Kidney epithelial cell (primary cell): Measurements from ENCODE around the gene COMP. TPM values are rescaled to one million over a fixed set of nuclear protein-coding genes. Genes with fewer than 3 reads are reported as not detected.

Experiments used
- DNase-seq: peaks from one replicate; pipeline ENCODE4 v3.0.0-alpha.2; 2010; ENCODE audit warnings: low read depth
- H3K27me3 ChIP-seq: 2 replicates; pipeline ENCODE4 v1.6.0; 2011; ENCODE audit warnings: low read length; ENCODE audit not compliant: control insufficient read depth, insufficient read depth
- H3K36me3 ChIP-seq: 2 replicates; pipeline ENCODE4 v1.5.1; 2011; ENCODE audit warnings: low read length; ENCODE audit not compliant: control insufficient read depth, insufficient read depth
- H3K4me3 ChIP-seq: 2 replicates; pipeline ENCODE4 v1.5.1; 2011; ENCODE audit warnings: low read depth, mild to moderate bottlenecking, control low read depth, low read length
- total RNA-seq: library from RNA; depleted of rRNA; stranded (reverse); fragments of >200 nt; gene quantifications from 2 replicates; pipeline ENCODE4 v1.2.3, GENCODE V29; 2015
- TF ChIP-seq, protein P1 (sequence below): IDR thresholded peaks from 2 replicates; pipeline ENCODE4 v1.5.1; 2011; ENCODE audit warnings: mild to moderate bottlenecking, moderate library complexity, low read length, control low read depth, inconsistent platforms; ENCODE audit not compliant: insufficient read depth, poor library complexity, severe bottlenecking

COMP gene
- total RNA-seq, 1 donor from 2014 or later: not detected

DNA sequence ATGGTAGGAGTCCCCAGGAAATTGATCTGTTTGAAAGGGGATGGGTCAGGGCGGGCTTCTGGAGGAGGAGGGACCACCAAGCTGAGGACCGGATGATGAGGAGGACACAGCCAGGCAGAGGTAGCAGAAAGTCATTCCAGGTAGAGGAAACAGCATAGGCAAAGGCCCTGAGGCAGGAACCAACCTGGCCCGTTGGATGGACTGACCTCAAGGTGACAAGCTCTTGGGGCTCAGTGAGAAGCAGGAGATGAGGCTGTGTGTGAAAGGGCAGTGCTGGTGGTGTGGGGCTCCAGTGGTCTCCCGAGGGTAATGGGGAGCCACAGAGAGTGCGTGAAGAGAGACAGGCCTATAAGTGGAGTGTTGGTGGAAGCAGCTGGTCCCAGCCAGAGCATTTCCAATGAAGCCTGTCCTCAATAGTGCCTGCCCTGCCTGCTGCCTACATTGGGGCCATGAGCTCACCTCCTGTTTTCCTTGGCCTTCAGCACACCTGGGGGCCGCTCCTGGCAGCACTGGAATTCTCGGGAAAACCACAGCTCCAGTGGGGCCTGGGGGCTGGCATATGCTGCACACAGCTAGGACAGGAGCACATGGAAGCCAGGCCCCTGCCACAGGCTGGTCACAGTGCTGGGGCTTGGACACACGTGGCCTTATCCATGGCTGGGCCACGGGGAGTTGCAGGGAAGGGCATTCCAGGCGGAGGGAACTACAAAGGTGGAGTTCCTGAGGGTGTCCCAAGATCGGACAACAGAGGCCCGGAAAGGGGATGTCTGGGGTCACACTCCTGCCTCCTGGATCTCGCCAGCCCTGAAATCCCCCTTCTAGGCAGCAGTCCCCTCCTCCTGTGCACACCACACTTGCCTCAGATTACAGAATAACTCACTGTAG, 2.3 kb upstream of the COMP start:
- DNase-seq: no peak
- peaks cover 68% of the 10 kb centered on the region for H3K27me3 ChIP-seq
- TF ChIP-seq, protein P1, sequence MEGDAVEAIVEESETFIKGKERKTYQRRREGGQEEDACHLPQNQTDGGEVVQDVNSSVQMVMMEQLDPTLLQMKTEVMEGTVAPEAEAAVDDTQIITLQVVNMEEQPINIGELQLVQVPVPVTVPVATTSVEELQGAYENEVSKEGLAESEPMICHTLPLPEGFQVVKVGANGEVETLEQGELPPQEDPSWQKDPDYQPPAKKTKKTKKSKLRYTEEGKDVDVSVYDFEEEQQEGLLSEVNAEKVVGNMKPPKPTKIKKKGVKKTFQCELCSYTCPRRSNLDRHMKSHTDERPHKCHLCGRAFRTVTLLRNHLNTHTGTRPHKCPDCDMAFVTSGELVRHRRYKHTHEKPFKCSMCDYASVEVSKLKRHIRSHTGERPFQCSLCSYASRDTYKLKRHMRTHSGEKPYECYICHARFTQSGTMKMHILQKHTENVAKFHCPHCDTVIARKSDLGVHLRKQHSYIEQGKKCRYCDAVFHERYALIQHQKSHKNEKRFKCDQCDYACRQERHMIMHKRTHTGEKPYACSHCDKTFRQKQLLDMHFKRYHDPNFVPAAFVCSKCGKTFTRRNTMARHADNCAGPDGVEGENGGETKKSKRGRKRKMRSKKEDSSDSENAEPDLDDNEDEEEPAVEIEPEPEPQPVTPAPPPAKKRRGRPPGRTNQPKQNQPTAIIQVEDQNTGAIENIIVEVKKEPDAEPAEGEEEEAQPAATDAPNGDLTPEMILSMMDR: no peak
- H3K4me3 ChIP-seq: no peak overlapping the region
- no peaks in the 10 kb centered on the region for H3K36me3 ChIP-seq

DNA sequence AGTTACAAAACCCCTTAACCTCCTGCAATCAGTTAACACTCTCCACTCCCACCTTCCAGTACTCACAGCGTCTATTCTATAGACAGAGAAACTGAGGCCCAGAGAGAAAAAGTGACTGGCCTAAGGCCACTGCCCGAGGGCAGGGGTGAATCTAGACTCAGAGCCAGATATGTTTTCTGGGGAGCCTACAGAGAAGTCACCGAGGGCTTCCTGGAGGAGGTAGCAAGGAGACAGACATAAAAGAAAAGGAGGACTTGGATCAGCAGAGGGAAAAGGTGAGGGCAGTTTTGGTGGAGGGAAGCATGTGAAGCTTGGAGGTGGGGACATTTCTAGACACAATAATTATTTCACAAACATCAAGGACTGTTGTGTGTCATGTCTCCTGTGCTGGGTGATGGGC, 1.6 kb upstream of the COMP start:
- TF ChIP-seq, protein P1: no peak
- Histone ChIP-seq H3K4me3 (no peak overlapping the region), H3K27me3 (peaks cover 68% of the 10 kb centered on the region), H3K36me3 (no peaks in the 10 kb centered on the region)
- no peak for DNase-seq

DNA sequence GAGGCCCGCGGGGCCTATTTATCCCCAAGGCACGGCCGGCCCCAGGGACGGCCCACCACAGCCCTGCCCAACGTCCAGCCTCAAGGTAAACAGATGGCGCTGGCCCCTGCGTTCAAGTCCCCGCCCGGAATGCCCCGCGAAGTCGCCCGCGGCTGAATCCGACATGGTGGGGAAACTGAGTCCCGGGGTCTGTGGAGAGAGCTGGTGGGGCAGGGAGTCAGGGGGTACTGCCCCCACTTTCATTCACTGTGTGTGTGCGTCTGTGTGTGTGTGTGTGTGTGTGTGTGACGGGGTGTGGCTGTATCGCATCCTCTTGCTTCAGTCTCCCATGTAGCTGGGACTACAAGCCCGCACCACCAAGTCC, 192 bp upstream of the COMP start:
- TF ChIP-seq, protein P1: no peak
- peaks cover 74% of the 10 kb centered on the region for H3K27me3 ChIP-seq
- H3K36me3 ChIP-seq: no peaks in the 10 kb centered on the region
- no peak overlapping the region for H3K4me3 ChIP-seq
- DNase-seq: no peak

DNA sequence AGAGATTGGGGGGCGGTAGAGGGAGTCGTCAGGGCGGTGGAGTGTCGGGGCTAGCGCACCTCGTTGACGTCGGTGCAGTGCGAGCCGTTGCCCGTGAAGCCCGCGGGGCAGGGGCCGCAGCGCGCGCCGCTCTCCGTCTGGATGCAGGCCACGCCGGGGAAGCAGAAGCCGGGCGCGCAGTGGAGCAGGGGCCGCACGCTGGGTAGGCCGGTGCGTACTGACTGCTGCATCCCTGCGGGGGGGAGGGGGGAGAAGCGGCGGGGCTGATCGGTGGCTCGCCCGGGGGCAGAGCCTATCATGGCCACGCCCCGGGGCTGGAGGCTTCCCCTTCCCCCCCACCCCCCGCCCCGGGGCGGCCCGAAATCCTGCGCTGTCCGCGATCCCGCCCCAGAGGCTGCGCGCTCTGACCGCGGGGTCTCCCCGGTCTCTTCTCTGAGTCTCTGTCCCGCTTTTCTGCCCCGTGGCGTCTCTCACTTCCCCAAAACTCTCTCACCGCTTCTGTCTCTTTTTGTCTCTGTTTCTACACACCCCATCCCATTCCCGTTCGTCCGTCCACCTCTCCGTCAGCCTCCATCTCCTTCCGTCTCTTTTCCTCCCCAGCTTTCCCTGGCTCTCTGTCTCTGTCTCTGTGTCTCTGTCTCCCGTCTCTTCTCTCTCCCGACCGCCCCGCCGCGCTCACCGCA, 1.1 kb downstream of the COMP start:
- no peak for DNase-seq
- Histone ChIP-seq H3K4me3 (no peak overlapping the region), H3K36me3 (no peaks in the 10 kb centered on the region), H3K27me3 (peaks cover 74% of the 10 kb centered on the region)
- TF ChIP-seq, protein P1: no peak

DNA sequence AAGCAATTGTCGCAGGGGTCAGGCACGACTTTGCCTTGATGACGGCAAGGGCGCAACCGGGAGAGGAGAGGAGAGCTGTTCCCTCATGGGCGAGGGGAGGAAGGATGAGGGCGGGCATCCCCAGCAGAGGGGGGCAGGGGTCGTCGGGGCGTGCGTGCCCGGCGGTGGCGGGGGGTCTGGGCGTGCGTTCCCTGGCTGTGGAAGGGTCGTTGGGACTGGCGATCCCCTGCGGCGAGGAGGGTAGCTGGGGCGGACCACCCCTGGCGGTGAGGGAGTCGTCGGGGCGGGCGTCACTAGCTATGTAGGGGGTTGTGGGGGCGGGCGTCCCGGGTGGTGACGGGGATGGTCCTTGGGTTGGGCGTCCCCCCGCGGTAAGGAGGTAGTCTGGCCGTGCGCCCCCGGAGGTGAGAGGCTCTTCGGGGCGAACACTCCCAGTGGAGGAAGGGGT, 1.7 kb downstream of the COMP start:
- DNase-seq: no peak
- H3K36me3 ChIP-seq: no peaks in the 10 kb centered on the region
- TF ChIP-seq, protein P1: no peak
- H3K27me3 ChIP-seq: peaks cover 79% of the 10 kb centered on the region
- H3K4me3 ChIP-seq: no peak overlapping the region
